Activated CD4-positive, alpha-beta T cell treated with anti-CD3 and anti-CD28 coated beads, Interleukin-2, amount 10 ng/mL, durations not matched to agents 7 days and 5 days (primary cell): Measurements from ENCODE around the gene MPRIP. TPM values are rescaled to one million over a fixed set of nuclear protein-coding genes. Genes with fewer than 3 reads are reported as not detected.
A peak's percentile ranks its signal among the peaks of the same experiment; 100 is the strongest.

Experiments used
- CTCF ChIA-PET: fragments of 350-600 bp; sonication (Branson Sonifier 250); formaldehyde crosslinking; loops from one replicate; lab custom pipeline; 2021; ENCODE audit warnings: antibody characterized with exemption; lab: Charles Lee
- POLR2A ChIA-PET: fragments of 350-600 bp; sonication (Branson Sonifier 250); formaldehyde crosslinking; loops from one replicate; lab custom pipeline; 2021; ENCODE audit warnings: antibody characterized with exemption; lab: Charles Lee
- DNase-seq: peaks from one replicate; pipeline ENCODE4 v3.0.0-alpha.2; 2020
- H3K27ac Mint-ChIP-seq: one replicate; pipeline ENCODE4 v1.8.0; 2021; ENCODE audit warnings: mild to moderate bottlenecking, moderate library complexity, mixed read lengths
- H3K27me3 Mint-ChIP-seq: one replicate; pipeline ENCODE4 v1.8.0; 2021; ENCODE audit warnings: mixed read lengths
- H3K36me3 Mint-ChIP-seq: one replicate; pipeline ENCODE4 v1.8.0; 2021; ENCODE audit warnings: low read depth, mixed read lengths
- H3K4me1 Mint-ChIP-seq: one replicate; pipeline ENCODE4 v1.8.0; 2021; ENCODE audit warnings: mixed read lengths
- H3K4me3 Mint-ChIP-seq: one replicate; pipeline ENCODE4 v1.8.0; 2021; ENCODE audit warnings: mild to moderate bottlenecking, moderate library complexity, mixed read lengths
- H3K9me3 Mint-ChIP-seq: one replicate; pipeline ENCODE4 v1.8.0; 2021; ENCODE audit warnings: mixed read lengths
- total RNA-seq, 2 experiments: library from RNA; stranded (reverse); gene quantifications; one replicate each; pipeline ENCODE4 v1.2.3, GENCODE V29; 2021

The MPRIP gene
- total RNA-seq, 2 experiments from 2014 or later, result 234 to 261 TPM

- Mint-ChIP-seq H3K9me3 (peaks cover 3% of the 10 kb centered on the region), H3K4me1 (peaks cover 41% of the 10 kb centered on the region), H3K36me3 (peaks cover 31% of the 10 kb centered on the region), H3K27ac (no peak overlapping the region), H3K4me3 (no peak overlapping the region), H3K27me3 (no peaks in the 10 kb centered on the region)
- CTCF ChIA-PET, result interaction anchor here (2.0 kb wide), 1 partner anchor 15 kb away, joined by 5 read pairs; no protein-coding TSS in a partner anchor
- POLR2A ChIA-PET, result interaction anchor here (0.6 kb wide), 1 partner anchor 8 kb away, joined by 3 read pairs; no protein-coding TSS in a partner anchor
- DNase-seq, result no peak
Observed at GRCh38 chr17:17073581-17074403, 31.5 kb downstream of the MPRIP start.

- H3K27ac Mint-ChIP-seq, result peak overlapping the region; percentile 23
- no peaks in the 10 kb centered on the region for H3K27me3 Mint-ChIP-seq
- peaks cover 29% of the 10 kb centered on the region for H3K36me3 Mint-ChIP-seq
- ChIA-PET CTCF (interaction anchor here (2.0 kb wide), 1 partner anchor 13 kb away, joined by 5 read pairs; no protein-coding TSS in a partner anchor), POLR2A (no interaction called here)
- no peak overlapping the region for H3K4me3 Mint-ChIP-seq
- peak; percentile 25 for DNase-seq
- peaks cover 1% of the 10 kb centered on the region for H3K9me3 Mint-ChIP-seq
- peaks cover 36% of the 10 kb centered on the region for H3K4me1 Mint-ChIP-seq
Observed at GRCh38 chr17:17075125-17075781, 33.0 kb downstream of the MPRIP start.

- no peaks in the 10 kb centered on the region for H3K9me3 Mint-ChIP-seq
- no peak overlapping the region for H3K4me3 Mint-ChIP-seq
- ChIA-PET POLR2A (no interaction called here), CTCF (no interaction called here)
- DNase-seq, result no peak
- peaks cover 26% of the 10 kb centered on the region for H3K36me3 Mint-ChIP-seq
- H3K27ac Mint-ChIP-seq, result no peak overlapping the region
- no peaks in the 10 kb centered on the region for H3K27me3 Mint-ChIP-seq
- H3K4me1 Mint-ChIP-seq, result peaks cover 36% of the 10 kb centered on the region
Observed at GRCh38 chr17:17076066-17076465, 33.8 kb downstream of the MPRIP start.

GRCh38 chr17:17077101-17077500, 34.8 kb downstream of the MPRIP start:
- no peak for DNase-seq
- Mint-ChIP-seq H3K27ac (no peak overlapping the region), H3K9me3 (no peaks in the 10 kb centered on the region), H3K4me1 (peaks cover 32% of the 10 kb centered on the region), H3K36me3 (peaks cover 23% of the 10 kb centered on the region), H3K4me3 (no peak overlapping the region), H3K27me3 (no peaks in the 10 kb centered on the region)
- CTCF ChIA-PET, result no interaction called here
- POLR2A ChIA-PET, result no interaction called here

GRCh38 chr17:17077861-17078732, 35.8 kb downstream of the MPRIP start:
- Mint-ChIP-seq H3K4me3 (no peak overlapping the region), H3K36me3 (peaks cover 23% of the 10 kb centered on the region), H3K27ac (no peak overlapping the region), H3K4me1 (peaks cover 25% of the 10 kb centered on the region), H3K9me3 (no peaks in the 10 kb centered on the region), H3K27me3 (no peaks in the 10 kb centered on the region)
- ChIA-PET POLR2A (no interaction called here), CTCF (no interaction called here)
- DNase-seq, result no peak

- no peak overlapping the region for H3K27ac Mint-ChIP-seq
Observed at GRCh38 chr17:17078832-17079231, 36.6 kb downstream of the MPRIP start.

GRCh38 chr17:17079336-17079735, 37.1 kb downstream of the MPRIP start:
- H3K36me3 Mint-ChIP-seq, result peaks cover 24% of the 10 kb centered on the region
- CTCF ChIA-PET, result no interaction called here
- no peak overlapping the region for H3K4me3 Mint-ChIP-seq
- no peak overlapping the region for H3K27ac Mint-ChIP-seq
- DNase-seq, result no peak
- no peaks in the 10 kb centered on the region for H3K27me3 Mint-ChIP-seq
- POLR2A ChIA-PET, result no interaction called here
- H3K9me3 Mint-ChIP-seq, result no peaks in the 10 kb centered on the region
- H3K4me1 Mint-ChIP-seq, result peaks cover 14% of the 10 kb centered on the region

More at GRCh38 chr17:17078832-17079231, 36.6 kb downstream of the MPRIP start:
- no peak for DNase-seq
- no peaks in the 10 kb centered on the region for H3K9me3 Mint-ChIP-seq
- CTCF ChIA-PET, result no interaction called here
- peaks cover 19% of the 10 kb centered on the region for H3K4me1 Mint-ChIP-seq
- no peaks in the 10 kb centered on the region for H3K27me3 Mint-ChIP-seq
- peaks cover 24% of the 10 kb centered on the region for H3K36me3 Mint-ChIP-seq
- H3K4me3 Mint-ChIP-seq, result no peak overlapping the region
- POLR2A ChIA-PET, result no interaction called here

GRCh38 chr17:17079761-17080160, 37.5 kb downstream of the MPRIP start:
- POLR2A ChIA-PET, result no interaction called here

GRCh38 chr17:17080181-17080631, 37.9 kb downstream of the MPRIP start:
- Mint-ChIP-seq H3K27ac (no peak overlapping the region), H3K4me1 (peaks cover 6% of the 10 kb centered on the region), H3K36me3 (peaks cover 24% of the 10 kb centered on the region), H3K9me3 (no peaks in the 10 kb centered on the region), H3K27me3 (no peaks in the 10 kb centered on the region), H3K4me3 (no peak overlapping the region)
- ChIA-PET POLR2A (no interaction called here), CTCF (interaction anchor here (1.3 kb wide), 1 partner anchor 30 kb away, joined by 3 read pairs; no protein-coding TSS in a partner anchor)
- DNase-seq, result no peak

More at GRCh38 chr17:17079761-17080160, 37.5 kb downstream of the MPRIP start:
- Mint-ChIP-seq H3K4me3 (no peak overlapping the region), H3K36me3 (peaks cover 24% of the 10 kb centered on the region), H3K27me3 (no peaks in the 10 kb centered on the region), H3K9me3 (no peaks in the 10 kb centered on the region), H3K4me1 (peaks cover 10% of the 10 kb centered on the region), H3K27ac (no peak overlapping the region)
- DNase-seq, result no peak
- CTCF ChIA-PET, result interaction anchor here (1.3 kb wide), 1 partner anchor 30 kb away, joined by 3 read pairs; no protein-coding TSS in a partner anchor

- CTCF ChIA-PET, result interaction anchor here (1.3 kb wide), 1 partner anchor 29 kb away, joined by 3 read pairs; no protein-coding TSS in a partner anchor
- Mint-ChIP-seq H3K27ac (no peak overlapping the region), H3K27me3 (no peaks in the 10 kb centered on the region), H3K36me3 (peaks cover 20% of the 10 kb centered on the region), H3K9me3 (no peaks in the 10 kb centered on the region), H3K4me1 (no peaks in the 10 kb centered on the region), H3K4me3 (no peak overlapping the region)
- POLR2A ChIA-PET, result no interaction called here
- no peak for DNase-seq
Observed at GRCh38 chr17:17080781-17081180, 38.5 kb downstream of the MPRIP start.

GRCh38 chr17:17081304-17081940, 39.2 kb downstream of the MPRIP start:
- H3K9me3 Mint-ChIP-seq, result no peaks in the 10 kb centered on the region
- no peaks in the 10 kb centered on the region for H3K27me3 Mint-ChIP-seq
- H3K4me3 Mint-ChIP-seq, result no peak overlapping the region
- H3K4me1 Mint-ChIP-seq, result no peaks in the 10 kb centered on the region
- ChIA-PET POLR2A (no interaction called here), CTCF (interaction anchor here (0.6 kb wide), 1 partner anchor 65 kb away, joined by 3 read pairs; no protein-coding TSS in a partner anchor)
- peak overlapping the region; percentile 2 for H3K27ac Mint-ChIP-seq
- DNase-seq, result no peak
- H3K36me3 Mint-ChIP-seq, result peaks cover 20% of the 10 kb centered on the region

GRCh38 chr17:17082878-17083277, 40.6 kb downstream of the MPRIP start:
- H3K4me3 Mint-ChIP-seq, result no peak overlapping the region
- no peaks in the 10 kb centered on the region for H3K27me3 Mint-ChIP-seq
- ChIA-PET CTCF (interaction anchor here (1.5 kb wide), 1 partner anchor 29 kb away, joined by 3 read pairs; no protein-coding TSS in a partner anchor), POLR2A (no interaction called here)
- H3K36me3 Mint-ChIP-seq, result peaks cover 15% of the 10 kb centered on the region
- no peak for DNase-seq
- no peaks in the 10 kb centered on the region for H3K9me3 Mint-ChIP-seq
- H3K27ac Mint-ChIP-seq, result no peak overlapping the region
- H3K4me1 Mint-ChIP-seq, result peaks cover under 1% of the 10 kb centered on the region
